KMS-11 (cell line): Measurements from ENCODE around the gene GRIK1.

ENCODE experiments used
- H2AFZ ChIP-seq: fragments of 200-600 bp; sonication (generic); 2 replicates; pipeline ENCODE4 v1.6.1; 2016; ENCODE audit warnings: antibody characterized with exemption, mixed run types, low read depth
- H3K27ac ChIP-seq: fragments of 200-600 bp; sonication (generic); 2 replicates; pipeline ENCODE4 v1.6.1; 2016; ENCODE audit warnings: mild to moderate bottlenecking, mixed run types
- H3K27me3 ChIP-seq: fragments of 200-600 bp; sonication (generic); 2 replicates; pipeline ENCODE4 v1.6.1; 2017; ENCODE audit warnings: mild to moderate bottlenecking, low read depth, mixed run types, moderate library complexity; ENCODE audit not compliant: insufficient read depth
- H3K36me3 ChIP-seq: fragments of 200-600 bp; sonication (generic); 2 replicates; pipeline ENCODE4 v1.6.1; 2017; ENCODE audit warnings: mild to moderate bottlenecking, mixed run types; ENCODE audit not compliant: insufficient read depth
- H3K4me1 ChIP-seq: fragments of 200-600 bp; sonication (generic); 2 replicates; pipeline ENCODE4 v1.6.1; 2016; ENCODE audit warnings: mild to moderate bottlenecking, low read depth, mixed run types; ENCODE audit not compliant: poor library complexity, severe bottlenecking
- H3K4me2 ChIP-seq: fragments of 200-600 bp; sonication (generic); 2 replicates; pipeline ENCODE4 v1.7.0; 2016; ENCODE audit warnings: mild to moderate bottlenecking, mixed run types
- H3K4me3 ChIP-seq: fragments of 200-600 bp; sonication (generic); IDR thresholded peaks from 2 replicates; pipeline ENCODE4 v1.6.1; 2017; ENCODE audit warnings: low read depth, low read length, mixed read lengths; ENCODE audit not compliant: insufficient read depth
- H3K79me2 ChIP-seq: fragments of 200-600 bp; sonication (generic); 2 replicates; pipeline ENCODE4 v1.6.1; 2016; ENCODE audit warnings: low read depth, mixed run types; ENCODE audit not compliant: insufficient read depth
- H3K9ac ChIP-seq: fragments of 200-600 bp; sonication (generic); 2 replicates; pipeline ENCODE4 v1.6.1; 2016; ENCODE audit warnings: mild to moderate bottlenecking, mixed run types
- H4K20me1 ChIP-seq: fragments of 200-600 bp; sonication (generic); 2 replicates; pipeline ENCODE4 v1.6.1; 2016; ENCODE audit warnings: mild to moderate bottlenecking, mixed run types; ENCODE audit not compliant: insufficient read depth
- CTCF ChIP-seq: fragments of 200-600 bp; sonication (generic); conservative IDR thresholded peaks from 2 replicates; pipeline ENCODE4 v1.6.1; 2017; ENCODE audit warnings: low read depth, mild to moderate bottlenecking, antibody characterized with exemption, low read length, moderate library complexity, mixed read lengths

Gene GRIK1

GRCh38 chr21:29555601-29556000 lies 384.2 kb downstream of the GRIK1 start:
- Histone ChIP-seq H4K20me1 (no peaks in the 10 kb centered on the region), H3K27me3 (no peaks in the 10 kb centered on the region), H3K4me3 (no peak overlapping the region), H3K4me1 (peaks cover 5% of the 10 kb centered on the region), H3K27ac (no peak overlapping the region), H3K79me2 (no peaks in the 10 kb centered on the region), H3K36me3 (no peaks in the 10 kb centered on the region), H2AFZ (no peak overlapping the region), H3K9ac (no peak overlapping the region), H3K4me2 (no peak overlapping the region)
- no peak for TF ChIP-seq CTCF

GRCh38 chr21:29550205-29550604 lies 389.6 kb downstream of the GRIK1 start:
- H3K4me1 ChIP-seq, result no peaks in the 10 kb centered on the region
- H3K27me3 ChIP-seq, result no peaks in the 10 kb centered on the region
- no peak overlapping the region for H2AFZ ChIP-seq
- TF ChIP-seq CTCF, result no peak
- no peaks in the 10 kb centered on the region for H3K79me2 ChIP-seq
- no peak overlapping the region for H3K27ac ChIP-seq
- H3K9ac ChIP-seq, result no peak overlapping the region
- no peak overlapping the region for H3K4me2 ChIP-seq
- no peaks in the 10 kb centered on the region for H4K20me1 ChIP-seq
- H3K4me3 ChIP-seq, result no peak overlapping the region
- no peaks in the 10 kb centered on the region for H3K36me3 ChIP-seq

- TF ChIP-seq CTCF, result no peak
- H3K27me3 ChIP-seq, result no peaks in the 10 kb centered on the region
- no peak overlapping the region for H3K4me3 ChIP-seq
- no peaks in the 10 kb centered on the region for H3K4me1 ChIP-seq
- H3K9ac ChIP-seq, result no peak overlapping the region
- no peaks in the 10 kb centered on the region for H4K20me1 ChIP-seq
- no peak overlapping the region for H2AFZ ChIP-seq
- no peaks in the 10 kb centered on the region for H3K79me2 ChIP-seq
- no peaks in the 10 kb centered on the region for H3K36me3 ChIP-seq
- no peak overlapping the region for H3K4me2 ChIP-seq
- no peak overlapping the region for H3K27ac ChIP-seq
Measured at GRCh38 chr21:29549614-29550013, 390.2 kb downstream of the GRIK1 start.

- Histone ChIP-seq H3K9ac (no peak overlapping the region), H3K4me1 (no peaks in the 10 kb centered on the region), H3K36me3 (no peaks in the 10 kb centered on the region), H3K27ac (no peak overlapping the region), H2AFZ (no peak overlapping the region), H4K20me1 (no peaks in the 10 kb centered on the region), H3K79me2 (no peaks in the 10 kb centered on the region), H3K4me3 (no peak overlapping the region), H3K4me2 (no peak overlapping the region), H3K27me3 (no peaks in the 10 kb centered on the region)
- no peak for TF ChIP-seq CTCF
Measured at GRCh38 chr21:29547998-29548397, 391.8 kb downstream of the GRIK1 start.

GRCh38 chr21:29546071-29546470 lies 393.7 kb downstream of the GRIK1 start:
- no peaks in the 10 kb centered on the region for H3K36me3 ChIP-seq
- no peak overlapping the region for H2AFZ ChIP-seq
- H3K4me2 ChIP-seq, result no peak overlapping the region
- no peaks in the 10 kb centered on the region for H3K79me2 ChIP-seq
- TF ChIP-seq CTCF, result no peak
- no peaks in the 10 kb centered on the region for H4K20me1 ChIP-seq
- H3K4me3 ChIP-seq, result no peak overlapping the region
- H3K27me3 ChIP-seq, result no peaks in the 10 kb centered on the region
- H3K27ac ChIP-seq, result no peak overlapping the region
- no peaks in the 10 kb centered on the region for H3K4me1 ChIP-seq
- no peak overlapping the region for H3K9ac ChIP-seq
